ENCODE measurements around the gene CELSR3.

GRCh38 chr3:48688737-48689075, 26.0 kb upstream of the CELSR3 start:
- no peak for TF ChIP-seq CTCF (conservative IDR thresholded peaks at IDR 0.05; ENCODE audit: low read depth, low read length)
- TF ChIP-seq EZH2phosphoT487 (IDR thresholded peaks at IDR 0.05; ENCODE audit: borderline replicate concordance, low read length), result no peak
- TF ChIP-seq EZH2 (IDR thresholded peaks at IDR 0.05; ENCODE audit: low read length, unreplicated experiment), result no peak

Data from PC-3 (cell line).